OCI-LY3 (cell line): Measurements from ENCODE around the gene ROR1.

Source experiments
- EZH2phosphoT487 ChIP-seq: fragments of 200-600 bp; shearing (Covaris generic); IDR thresholded peaks from 2 replicates; pipeline ENCODE4 v1.6.1; 2018; ENCODE audit warnings: antibody characterized with exemption, mixed run types, low read depth
- TF ChIP-seq, protein P1 (sequence below): fragments of 200-600, 300-600 bp; sonication (generic); IDR thresholded peaks from 2 replicates; pipeline ENCODE4 v1.5.1; 2014; ENCODE audit warnings: antibody characterized with exemption, low read length, low read depth

DNA sequence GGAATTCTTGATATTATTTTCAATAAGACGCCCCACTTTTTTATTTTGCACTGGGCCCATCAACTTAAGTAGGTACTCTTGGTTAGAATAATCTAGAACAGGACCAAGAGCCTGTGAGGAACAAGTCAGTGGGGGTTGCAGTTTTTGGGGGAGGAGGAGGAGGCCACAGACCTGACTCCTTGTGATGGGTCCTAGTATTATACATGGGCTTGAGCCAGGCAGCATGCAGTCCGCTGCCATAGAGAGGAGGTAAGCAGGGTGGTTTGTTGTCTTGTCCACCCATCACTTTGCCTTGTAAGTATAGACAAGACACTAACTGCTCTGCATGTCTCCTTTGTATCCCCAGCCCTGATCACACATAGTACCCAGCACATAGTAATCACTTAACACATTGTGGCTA lies 24.5 kb downstream of the ROR1 start:
- no peak for TF ChIP-seq EZH2phosphoT487
- TF ChIP-seq, protein P1, sequence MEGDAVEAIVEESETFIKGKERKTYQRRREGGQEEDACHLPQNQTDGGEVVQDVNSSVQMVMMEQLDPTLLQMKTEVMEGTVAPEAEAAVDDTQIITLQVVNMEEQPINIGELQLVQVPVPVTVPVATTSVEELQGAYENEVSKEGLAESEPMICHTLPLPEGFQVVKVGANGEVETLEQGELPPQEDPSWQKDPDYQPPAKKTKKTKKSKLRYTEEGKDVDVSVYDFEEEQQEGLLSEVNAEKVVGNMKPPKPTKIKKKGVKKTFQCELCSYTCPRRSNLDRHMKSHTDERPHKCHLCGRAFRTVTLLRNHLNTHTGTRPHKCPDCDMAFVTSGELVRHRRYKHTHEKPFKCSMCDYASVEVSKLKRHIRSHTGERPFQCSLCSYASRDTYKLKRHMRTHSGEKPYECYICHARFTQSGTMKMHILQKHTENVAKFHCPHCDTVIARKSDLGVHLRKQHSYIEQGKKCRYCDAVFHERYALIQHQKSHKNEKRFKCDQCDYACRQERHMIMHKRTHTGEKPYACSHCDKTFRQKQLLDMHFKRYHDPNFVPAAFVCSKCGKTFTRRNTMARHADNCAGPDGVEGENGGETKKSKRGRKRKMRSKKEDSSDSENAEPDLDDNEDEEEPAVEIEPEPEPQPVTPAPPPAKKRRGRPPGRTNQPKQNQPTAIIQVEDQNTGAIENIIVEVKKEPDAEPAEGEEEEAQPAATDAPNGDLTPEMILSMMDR, result no peak
